CD4-positive, alpha-beta T cell treated with Interleukin-17A for 4 hours (primary cell): ENCODE data around the gene STUM.
A peak's percentile ranks its signal among the peaks of the same experiment; 100 is the strongest.
"Not testable (repeated sequence)": the region's sequence is repeated elsewhere in the genome, so short reads cannot be mapped to it uniquely, and the experiment has no call there.

Experiments
- DNase-seq: peaks from one replicate; pipeline ENCODE4 v3.0.0-alpha.2; 2020; ENCODE audit warnings: mixed read lengths

Gene STUM, protein sequence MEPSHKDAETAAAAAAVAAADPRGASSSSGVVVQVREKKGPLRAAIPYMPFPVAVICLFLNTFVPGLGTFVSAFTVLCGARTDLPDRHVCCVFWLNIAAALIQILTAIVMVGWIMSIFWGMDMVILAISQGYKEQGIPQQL

DNA sequence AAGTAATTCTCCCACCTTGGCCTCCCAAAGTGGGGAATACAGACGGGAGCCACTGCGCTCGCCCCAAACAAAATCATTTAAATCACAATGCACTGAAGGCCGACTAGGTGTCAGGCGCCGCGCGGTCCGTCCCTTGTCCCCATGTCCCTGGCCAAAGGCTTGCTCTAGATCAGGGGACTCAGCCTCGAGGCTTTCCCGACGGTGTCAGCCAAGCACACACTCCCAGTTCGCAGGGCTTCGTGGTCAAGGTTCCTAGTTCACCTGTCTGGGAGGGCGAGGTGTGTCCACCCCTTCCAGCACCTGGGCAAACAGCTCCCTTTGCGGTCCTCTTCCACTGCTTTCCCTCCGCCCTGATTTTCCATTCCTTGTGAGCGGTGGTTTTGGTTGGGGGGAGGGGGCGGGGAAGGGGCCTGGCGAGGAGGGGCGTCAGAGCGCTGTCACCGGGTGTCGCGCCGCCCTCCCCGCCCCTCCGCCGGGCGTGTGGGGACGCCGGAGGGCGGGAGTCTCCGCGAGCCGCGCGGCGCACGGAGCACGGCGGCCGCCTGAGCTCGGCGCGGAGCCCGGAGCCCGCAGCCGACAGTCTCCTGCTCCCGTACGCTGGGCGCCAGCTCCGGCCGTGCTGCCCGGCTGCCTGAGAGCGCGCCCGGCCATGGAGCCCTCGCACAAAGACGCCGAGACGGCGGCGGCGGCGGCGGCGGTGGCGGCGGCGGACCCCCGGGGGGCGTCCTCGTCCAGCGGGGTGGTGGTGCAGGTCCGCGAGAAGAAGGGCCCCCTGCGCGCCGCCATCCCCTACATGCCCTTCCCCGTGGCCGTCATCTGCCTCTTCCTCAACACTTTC is at the start of gene STUM:
STUM (plus strand) TSS at position 509 of the 838 bp plus-strand sequence; CDS start at position 650, 141 bp downstream.
- peak; percentile 53 for DNase-seq

DNA sequence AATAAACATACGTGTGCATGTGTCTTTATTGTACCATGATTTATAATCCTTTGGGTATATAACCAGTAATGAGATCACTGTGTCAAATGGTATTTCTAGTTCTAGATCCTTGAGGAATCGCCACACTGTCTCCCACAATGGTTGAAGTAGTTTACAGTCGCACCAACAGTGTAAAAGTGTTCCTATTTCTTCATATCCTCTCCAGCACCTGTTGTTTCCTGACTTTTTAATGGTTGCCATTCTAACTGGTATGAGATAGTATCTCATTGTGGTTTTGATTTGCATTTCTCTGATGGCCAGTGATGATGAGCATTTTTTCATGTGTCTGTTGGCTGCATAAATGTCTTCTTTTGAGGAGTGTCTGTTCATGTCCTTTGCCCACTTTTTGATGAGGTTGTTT is 48.9 kb upstream of the STUM start:
- not testable (repeated sequence) for DNase-seq

DNA sequence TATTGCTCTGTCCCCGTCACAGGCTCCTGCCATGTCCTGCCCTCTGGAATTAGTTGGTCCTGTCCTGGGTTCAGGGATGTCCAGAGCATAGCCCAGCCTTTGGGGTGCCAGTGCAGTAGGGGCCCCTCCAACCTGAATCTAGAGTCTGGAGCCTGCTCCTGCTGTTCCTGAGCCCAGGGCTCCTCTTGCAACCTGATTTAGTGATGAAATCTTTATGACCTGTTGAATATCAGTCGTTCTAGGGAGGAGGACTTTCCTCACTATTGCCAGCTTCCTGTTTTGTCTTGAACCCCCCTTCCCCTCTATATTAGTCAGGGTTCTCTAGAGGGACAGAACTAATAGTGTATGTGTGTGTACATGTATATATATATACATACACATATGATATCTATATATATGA is 42.5 kb upstream of the STUM start:
- DNase-seq = no peak

DNA sequence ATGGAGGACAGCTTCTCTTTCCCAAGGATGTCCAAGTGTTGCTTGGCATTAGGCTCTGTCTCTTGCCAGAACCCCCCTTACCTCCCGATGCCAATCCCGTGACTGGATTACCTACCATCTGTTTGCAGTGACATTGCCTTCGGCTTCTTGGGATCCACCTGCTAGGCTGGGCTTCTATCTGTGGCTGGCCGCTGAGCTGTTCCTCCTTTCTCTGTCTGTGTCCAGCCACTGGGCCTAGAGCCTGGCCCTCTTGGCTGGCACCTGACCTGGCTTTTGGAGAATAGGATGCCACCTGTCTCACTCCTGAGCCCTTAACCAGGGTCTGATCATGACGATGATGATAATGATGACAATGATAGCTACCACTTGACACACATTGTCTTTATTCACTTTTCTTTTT is 41.6 kb upstream of the STUM start:
- no peak for DNase-seq

DNA sequence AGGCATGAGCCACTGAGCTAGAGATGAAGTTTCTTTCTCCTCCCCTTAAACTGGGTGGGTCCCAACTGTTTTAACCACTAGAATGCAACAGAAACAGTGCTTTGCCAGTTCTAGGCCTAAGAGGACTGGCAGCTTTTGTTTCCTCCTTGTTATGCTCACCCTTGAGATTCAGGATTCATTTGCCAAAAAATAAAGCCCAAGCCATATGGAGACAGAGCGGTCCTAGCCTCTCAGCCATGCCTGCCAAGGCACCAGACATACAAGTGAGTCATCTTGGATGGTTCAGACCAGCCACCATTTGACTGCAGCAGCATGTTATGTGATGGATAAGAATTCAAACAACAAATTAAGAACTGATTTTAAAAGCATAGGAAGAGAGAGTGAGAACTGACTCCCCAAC is 38.1 kb upstream of the STUM start:
- no peak for DNase-seq

DNA sequence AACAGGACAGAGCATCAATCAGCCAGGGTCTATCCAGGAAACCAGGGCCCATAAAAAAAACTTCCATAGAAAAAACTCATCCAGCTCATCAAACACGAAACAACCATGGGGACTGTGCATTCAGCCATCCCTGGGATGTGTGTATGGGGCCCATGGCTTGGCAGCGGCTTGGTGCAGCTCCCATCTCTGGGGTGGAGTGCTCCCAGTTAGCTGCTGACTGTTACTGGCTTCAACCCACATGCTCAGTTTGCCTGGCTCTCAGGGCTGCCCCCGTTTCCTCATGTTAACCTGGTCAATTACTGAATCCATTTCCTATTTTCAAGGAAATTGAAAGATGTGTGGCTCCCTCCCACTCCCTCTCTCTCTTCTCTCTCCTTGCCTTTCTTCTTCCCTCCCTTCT is 37.3 kb upstream of the STUM start:
- no peak for DNase-seq

DNA sequence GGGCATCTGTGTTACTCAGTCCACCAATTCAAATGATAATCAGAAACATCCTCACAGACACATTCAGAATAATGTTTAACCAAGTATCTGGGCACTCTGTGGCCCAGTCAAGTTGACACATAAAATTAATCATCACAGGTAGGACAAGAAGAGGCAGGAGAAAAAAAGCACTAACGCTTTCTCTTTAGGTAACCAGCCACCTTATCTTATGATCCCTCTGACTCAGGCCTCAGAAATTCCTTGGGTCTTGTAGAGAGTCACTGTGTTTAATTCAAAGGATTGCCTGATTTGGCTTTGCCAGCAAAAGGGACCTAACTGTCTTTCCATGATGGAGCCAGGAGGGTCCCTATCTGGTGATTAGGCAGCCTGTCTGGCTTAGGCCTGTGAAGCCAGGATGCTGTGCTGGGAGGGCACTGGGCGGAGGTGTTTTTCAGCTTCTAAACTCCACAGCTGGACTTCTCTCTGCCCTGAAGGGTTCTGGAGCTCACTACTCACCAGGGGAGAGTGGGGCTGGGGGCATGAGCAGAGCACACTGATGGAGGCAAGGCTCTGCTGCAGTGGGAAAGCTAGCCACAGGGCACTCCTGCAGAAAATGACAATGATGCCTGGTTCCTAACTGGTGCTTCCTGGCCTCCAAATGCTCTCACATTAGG is 36.4 kb upstream of the STUM start:
- DNase-seq = no peak

DNA sequence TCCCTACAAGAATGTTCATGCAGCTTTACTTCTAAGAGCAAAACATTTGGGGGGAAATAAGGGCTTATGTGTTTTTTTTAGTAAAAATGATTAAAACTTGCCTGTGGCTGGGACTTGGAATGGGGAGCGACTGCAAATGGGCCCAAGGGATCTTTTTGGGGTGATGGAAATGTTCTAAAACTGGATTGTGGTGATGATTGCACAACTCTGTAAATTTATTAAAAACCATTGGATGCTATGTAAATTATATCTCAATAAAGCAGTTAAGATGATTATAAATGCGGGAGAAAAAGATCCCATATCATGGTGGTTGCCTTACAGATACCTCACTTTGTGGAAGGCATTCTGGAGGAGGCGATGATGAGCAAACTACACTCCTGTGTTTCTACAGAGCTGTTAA is 30.2 kb upstream of the STUM start:
- no peak for DNase-seq

DNA sequence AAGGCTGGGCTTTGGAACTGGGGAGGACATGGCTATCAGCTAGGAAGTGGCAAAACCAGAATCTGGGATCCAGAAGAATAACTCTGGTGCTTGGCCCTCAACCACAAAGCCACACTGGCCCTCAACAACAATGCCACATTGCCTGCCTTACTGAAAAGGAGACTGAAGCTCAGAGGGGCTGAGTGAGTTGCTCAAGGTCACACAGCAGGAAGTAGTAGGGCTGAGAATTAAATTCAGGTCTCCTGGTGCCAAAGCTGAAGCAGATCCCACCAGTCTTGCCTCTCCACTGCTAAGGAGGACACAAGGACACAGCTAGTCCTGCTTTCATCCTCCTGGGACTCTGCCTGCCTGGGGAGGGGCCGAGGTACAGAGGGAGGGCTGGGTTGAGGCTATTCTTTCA is 29.4 kb upstream of the STUM start:
- DNase-seq = no peak

DNA sequence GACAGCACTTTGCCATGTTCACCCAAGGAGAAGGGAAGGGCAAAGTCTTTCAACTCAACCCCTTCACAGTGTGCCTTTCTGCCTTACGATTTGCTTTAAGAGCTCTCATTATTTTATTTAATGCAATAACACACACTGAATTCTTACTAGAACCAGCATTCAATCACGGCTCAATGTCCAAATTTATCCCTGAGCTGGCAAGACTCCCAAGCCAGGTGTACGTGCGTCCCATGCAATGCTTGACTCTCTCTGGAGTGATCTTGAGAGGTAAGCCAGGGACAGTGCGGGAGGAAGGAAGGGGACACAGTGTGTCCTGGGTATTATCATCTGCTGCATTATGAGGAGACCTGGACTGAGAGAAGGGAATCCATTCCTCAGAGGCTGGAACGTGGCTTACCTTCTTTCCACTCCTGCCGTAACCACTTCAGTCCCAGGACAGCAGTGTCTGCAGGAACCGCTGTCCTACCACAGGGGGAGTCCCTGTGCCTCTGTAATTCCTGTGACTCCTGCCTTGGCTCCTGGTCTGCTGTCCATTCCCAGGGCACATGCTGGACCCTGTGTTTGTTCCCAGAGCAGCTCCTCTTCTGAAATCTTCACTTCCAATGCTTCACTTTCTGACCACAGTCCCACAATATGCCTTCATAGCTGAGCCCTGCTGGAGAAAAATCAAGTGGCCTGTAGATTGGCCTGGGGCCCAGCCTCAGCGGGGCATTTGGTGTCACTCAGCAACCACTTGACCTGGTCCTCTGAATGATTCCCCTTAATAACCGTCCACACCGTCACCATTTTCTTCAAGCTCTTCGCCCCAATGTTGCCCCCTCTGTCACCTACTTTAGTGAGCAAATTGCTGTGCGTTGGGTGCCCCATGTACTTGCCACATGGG is 28.6 kb upstream of the STUM start:
- DNase-seq = no peak

DNA sequence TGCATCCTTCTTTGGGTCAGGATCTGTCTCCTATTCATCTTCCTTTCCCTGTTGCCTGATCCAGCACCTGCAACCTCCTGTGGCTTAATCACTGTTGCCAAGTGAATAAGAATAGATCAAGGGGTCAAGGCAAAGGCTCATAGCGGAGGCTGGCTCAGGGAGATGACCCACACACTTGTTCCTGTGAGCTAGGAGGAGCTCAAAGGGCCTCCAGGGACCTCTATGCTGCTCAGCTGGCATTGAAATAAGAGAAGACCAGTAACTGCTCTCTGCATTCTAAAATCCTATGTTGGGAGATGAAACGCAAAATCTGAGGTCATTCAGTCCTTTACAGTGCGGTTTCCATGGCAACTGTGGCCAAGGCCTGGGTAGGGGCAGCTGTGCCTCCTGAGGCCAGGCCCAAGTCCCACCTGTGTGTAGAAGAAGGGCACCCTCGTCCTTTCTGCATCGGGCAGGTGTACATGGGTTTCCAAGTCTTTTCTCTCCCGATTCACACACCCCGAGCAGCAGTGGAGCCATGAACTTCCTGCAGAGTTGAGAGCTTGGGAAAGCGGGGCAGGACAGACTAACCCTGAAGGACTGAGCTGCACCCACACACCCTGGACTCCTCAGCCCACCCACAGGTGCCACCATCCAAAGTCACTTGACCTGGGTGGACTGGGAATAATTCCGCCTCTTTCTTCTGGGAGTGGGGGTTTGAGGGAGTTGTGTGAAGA is 27.8 kb upstream of the STUM start:
- DNase-seq = no peak

DNA sequence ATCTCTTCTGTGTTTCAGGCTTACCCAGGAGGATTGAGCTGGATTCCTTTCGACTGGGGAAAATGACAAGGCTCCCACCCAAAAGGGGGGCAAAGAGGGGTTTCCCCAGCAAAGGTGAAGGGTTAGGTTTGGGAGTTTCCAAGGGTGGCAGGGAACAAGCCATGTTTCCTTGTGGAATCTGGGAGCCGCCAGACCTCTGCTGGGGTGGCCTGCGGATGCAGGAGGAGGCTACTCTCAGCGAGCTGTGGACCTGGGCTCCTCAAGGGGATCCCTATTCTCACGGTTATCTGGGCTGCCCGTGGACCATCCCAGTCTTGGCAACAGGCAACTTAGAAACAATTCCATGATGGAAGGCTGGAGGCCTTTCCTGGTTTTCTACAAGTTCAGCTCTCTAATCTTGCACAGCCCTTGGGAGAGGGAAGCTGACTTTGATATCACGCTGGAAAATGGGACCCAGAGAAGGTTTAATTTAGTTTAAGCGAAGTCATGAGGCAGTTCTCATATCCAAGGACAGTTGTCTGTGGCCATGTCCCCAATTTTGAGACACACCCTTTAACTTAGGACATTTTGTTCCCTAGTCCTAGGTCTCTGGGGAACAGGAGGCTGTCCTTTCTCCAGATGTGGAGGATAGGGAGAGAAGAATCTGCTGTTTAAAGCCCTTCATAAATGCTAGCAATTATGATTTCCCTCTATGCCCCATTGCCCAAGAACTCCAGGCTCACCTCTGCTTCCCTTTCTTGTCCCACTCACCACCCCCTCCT is 24.7 kb upstream of the STUM start:
- DNase-seq = no peak

DNA sequence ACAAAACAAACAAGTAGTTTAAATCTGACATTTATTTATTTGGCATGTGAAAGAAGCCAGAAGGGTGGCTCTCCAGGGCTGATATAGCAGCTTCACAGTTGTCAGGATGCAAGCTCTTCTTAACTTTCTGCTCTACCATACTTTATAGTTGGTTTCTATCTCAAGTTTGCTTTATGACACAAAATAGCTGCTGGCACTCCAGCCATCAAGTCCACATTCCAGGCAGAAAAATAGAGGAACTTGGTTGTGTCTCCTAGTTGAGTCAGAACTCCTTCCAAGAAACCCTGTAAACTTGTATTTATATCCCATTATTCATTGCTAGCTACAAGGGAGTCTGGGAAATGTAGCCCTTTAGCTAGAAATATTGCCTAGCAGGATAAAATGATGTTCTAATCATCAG is 24.0 kb upstream of the STUM start:
- DNase-seq = no peak

DNA sequence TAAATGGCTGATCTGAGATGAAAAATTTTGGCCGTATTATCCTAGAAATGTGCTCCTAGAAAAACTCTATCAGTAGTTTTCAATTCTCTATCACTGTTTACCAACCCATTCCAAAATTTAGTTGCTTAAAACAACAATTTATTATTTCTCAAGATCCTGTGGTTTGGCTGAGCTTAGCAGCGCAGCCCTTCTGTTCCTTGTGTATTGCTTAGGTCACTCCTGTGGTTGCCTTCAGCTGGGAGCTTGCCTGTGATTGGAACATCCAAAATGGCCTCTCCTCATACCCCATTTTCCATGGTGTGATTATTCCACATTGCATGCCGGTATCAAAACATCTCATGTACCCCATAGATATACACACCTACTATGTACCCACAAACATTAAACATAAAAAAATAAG is 22.8 kb upstream of the STUM start:
- no peak for DNase-seq

DNA sequence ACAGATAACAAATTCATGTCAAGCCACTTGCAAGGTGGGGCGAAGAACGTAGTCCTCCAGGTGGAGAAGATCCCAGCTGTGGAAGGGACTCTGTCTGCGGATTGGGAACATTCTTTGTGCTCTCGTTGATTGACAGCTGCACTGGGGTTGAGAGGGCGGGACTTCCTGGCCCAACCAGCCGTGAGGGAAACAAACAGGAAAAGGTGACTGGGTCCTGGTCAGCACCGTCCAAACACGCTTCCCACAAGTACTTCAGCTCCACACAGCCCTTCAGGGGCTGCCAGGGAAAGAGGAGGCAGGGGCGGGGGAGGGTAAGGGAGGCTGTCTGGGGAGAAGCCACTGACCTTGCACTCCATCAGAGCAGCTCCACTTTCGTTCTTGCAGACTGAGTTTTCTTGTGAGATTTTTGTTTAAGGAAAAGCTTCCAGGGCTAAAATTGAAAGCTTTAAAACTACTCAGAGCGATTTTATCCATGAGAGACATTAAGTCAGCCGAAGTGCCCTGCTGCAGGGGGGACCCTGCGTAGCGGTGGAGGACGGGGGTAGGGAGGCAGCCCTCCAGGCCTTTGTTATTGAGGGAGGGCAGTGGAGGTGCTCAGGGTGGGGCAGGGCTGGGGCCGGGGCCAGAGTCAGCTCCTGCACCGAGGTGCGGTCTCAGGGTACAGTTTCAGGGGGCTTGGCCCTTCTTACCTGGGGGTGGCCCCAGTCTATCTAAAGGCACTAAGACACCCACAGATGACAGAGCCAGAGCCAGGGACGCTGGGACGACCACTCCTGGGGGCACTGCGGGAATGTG is 21.6 kb upstream of the STUM start:
- no peak for DNase-seq

DNA sequence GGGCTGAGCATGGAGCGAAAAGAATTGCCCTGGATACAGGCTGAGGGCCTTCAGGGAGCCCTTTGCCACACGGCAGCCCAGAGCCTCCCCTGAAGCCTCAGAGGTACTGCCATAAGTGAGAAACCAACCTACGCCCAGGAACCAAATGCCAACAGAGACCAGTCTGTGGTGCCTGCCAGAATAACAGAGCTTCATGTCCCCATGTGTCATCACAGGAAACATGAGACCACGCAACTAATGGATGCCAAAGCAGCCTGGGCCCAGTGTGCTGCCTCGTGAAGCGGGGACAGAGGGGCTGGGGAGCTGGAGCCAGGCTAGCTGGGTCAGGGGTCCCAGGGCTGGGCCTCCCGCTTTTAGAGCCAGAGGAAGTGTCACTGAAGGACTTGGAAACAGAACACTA is 18.7 kb upstream of the STUM start:
- DNase-seq = no peak

DNA sequence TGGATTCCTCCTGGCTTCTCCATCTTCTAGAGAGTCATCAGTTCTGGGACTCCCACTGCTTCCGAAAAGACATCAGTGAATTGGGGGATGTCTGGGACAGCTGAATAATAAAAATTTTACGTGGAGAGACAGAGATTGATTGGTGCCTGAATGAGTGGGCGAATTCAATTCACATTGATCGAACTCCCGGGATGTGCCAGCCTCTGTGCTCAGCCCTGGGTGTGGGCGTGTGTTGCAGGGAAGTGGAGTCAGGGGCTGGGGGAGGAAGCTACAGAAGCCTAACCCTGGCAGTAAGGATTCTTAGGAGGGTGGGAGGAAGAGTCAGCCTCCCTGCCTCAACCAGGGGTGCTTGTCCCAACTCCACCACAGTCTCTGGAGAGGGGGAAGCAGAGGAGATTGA is 18.0 kb upstream of the STUM start:
- no peak for DNase-seq

DNA sequence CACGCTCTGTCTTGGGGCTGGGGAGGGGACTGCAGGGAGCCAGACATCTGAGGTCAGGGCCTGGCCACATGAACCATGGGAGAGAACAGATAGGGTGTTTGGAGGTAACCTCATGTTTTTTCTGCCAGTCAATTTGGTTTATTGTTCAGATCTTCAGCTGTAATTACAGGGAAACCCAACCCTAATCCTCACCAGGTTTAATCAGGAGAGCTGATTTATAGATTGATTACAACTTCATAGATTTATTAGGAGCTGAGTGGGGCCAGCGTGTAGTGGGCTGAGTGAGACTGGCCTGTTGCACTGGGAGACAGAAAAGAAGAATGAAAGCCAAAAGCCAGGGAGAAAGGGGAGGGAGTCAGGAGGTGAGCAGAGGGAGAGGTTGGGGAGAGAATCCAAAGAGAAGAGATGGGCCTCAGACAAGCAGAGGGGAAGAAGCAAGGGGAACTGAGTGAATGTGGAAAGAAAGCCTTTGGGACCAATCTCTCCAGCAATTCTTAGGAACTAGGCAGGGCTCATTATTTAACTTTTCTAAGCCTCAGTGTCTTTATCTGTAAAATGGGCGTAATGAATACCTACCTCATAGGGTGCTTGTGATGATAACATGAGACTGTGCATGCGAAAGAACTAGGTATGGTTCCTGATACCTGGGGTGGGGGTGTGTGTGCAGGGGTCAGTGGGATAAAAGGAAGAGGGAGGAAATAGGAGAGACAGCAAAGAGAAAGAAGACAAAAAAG is 17.0 kb upstream of the STUM start:
- no peak for DNase-seq

DNA sequence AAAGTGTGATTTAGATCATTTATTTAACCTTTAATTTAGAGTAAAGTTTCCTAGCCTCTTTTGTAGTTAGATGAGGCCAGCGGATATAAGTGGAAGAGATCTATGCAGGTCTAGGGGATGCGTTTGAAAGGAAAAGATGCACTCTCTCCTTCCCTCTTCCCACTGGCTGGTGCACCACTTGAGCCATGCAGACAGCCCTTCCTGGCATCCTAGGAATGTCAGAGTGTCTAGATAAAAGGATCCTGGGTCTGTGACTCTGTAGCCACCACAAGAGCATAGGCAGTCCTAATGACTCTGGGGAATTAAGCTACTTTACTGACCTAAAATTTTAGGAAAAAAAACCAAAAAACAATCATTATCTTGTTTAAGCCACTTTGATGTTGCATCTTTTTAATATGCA is 16.0 kb upstream of the STUM start:
- no peak for DNase-seq

DNA sequence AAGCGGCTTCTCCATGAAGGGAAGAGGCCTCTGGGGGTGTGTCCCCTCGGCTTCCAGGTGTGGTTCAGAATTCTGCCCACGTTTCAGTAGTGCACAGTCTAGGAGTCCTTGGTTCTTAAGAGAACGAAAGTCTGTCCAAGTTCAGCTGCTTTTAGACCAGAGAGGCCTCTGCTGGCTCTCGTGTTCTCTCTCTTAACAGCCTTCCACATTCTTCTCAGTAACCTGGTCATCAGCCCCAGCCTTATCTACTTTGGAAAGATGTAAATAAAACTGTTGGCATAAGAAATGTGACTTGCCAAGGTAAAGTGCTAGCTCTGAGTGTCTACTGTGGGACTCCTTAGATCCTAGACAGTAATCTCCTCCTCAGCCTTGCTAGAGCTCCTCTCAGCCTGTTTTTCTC is 15.3 kb upstream of the STUM start:
- no peak for DNase-seq
